Prostate gland (tissue), 2 donors: ENCODE data around the gene CSNK1D.

Experiments
- CTCF ChIP-seq, 4 experiments: fragments of 200-600 bp in 2 of 4; fragments of 450-650 bp in 2 of 4; sonication (generic) in 2 of 4; IDR thresholded peaks; 1 replicate in 3 of 4; 2 replicates in 1 of 4; pipeline ENCODE4 v1.5.1; 2016 to 2019; ENCODE audit warnings: antibody characterized with exemption in 4 of 4, mild to moderate bottlenecking in 2 of 4, moderate library complexity in 2 of 4
- POLR2AphosphoS5 ChIP-seq: sonication (generic); formaldehyde crosslinking; IDR thresholded peaks from one replicate; pipeline ENCODE4 v1.6.1; 2017; ENCODE audit warnings: antibody characterized with exemption

- TF ChIP-seq CTCF (IDR thresholded peaks at IDR 0.05) = peak in 1 of 4 experiments; percentile 24
- TF ChIP-seq POLR2AphosphoS5 = peak; percentile 95
Observed at GRCh38 chr17:82238472-82239201, 34.9 kb downstream of the CSNK1D start.
